SKM-1 treated with dmso at 0.1 percent for 144 hours (cell line): ENCODE measurements around the gene PCDHGA4.
"Not testable (repeated sequence)": the region's sequence is repeated elsewhere in the genome, so short reads cannot be mapped to it uniquely, and the experiment has no call there.

Source experiments
- DNase-seq: peaks from one replicate; lab custom pipeline; 2025; ENCODE audit not compliant: unreplicated experiment; lab: John Stamatoyannopoulos, UW

The PCDHGA4 gene

GRCh38 chr5:141346017-141346416 is 8.8 kb upstream of the PCDHGA4 start:
- DNase-seq, result not testable (repeated sequence)

GRCh38 chr5:141349917-141350619 is 4.8 kb upstream of the PCDHGA4 start, which contains the start of gene PCDHGB1:
PCDHGB1 (plus strand) TSS chr5:141350099; CDS start chr5:141350261, 162 bp downstream.
- DNase-seq, result peak; percentile 8

GRCh38 chr5:141351591-141351990 is 3.2 kb upstream of the PCDHGA4 start:
- DNase-seq, result no peak

- no peak for DNase-seq
Measured at GRCh38 chr5:141355641-141356040, 820 bp downstream of the PCDHGA4 start.

- no peak for DNase-seq
Measured at GRCh38 chr5:141356133-141356532, 1.3 kb downstream of the PCDHGA4 start.

GRCh38 chr5:141356950-141357349 is 2.1 kb downstream of the PCDHGA4 start:
- no peak for DNase-seq

GRCh38 chr5:141359790-141360426 is 5.1 kb downstream of the PCDHGA4 start, which contains the start of gene PCDHGB2:
PCDHGB2 (plus strand) TSS chr5:141359994; CDS start chr5:141360136, 142 bp downstream.
- DNase-seq, result no peak

- no peak for DNase-seq
Measured at GRCh38 chr5:141360685-141361084, 5.9 kb downstream of the PCDHGA4 start.

GRCh38 chr5:141362719-141363118 is 7.9 kb downstream of the PCDHGA4 start:
- DNase-seq, result no peak

- DNase-seq, result no peak
Measured at GRCh38 chr5:141363952-141364660, 9.3 kb downstream of the PCDHGA4 start, which contains the start of gene PCDHGA5. PCDHGA5 (plus strand) TSS chr5:141364162; CDS start chr5:141364331, 169 bp downstream.

- no peak for DNase-seq
Measured at GRCh38 chr5:141366016-141366896, 11.4 kb downstream of the PCDHGA4 start.

GRCh38 chr5:141369994-141370848 is 15.4 kb downstream of the PCDHGA4 start, which contains the start of gene PCDHGB3:
PCDHGB3 (plus strand) TSS chr5:141370242; CDS start chr5:141370395, 153 bp downstream.
- no peak for DNase-seq

GRCh38 chr5:141371572-141372475 is 17.0 kb downstream of the PCDHGA4 start:
- no peak for DNase-seq

GRCh38 chr5:141373673-141374317 is 19.0 kb downstream of the PCDHGA4 start, which contains the start of gene PCDHGA6:
PCDHGA6 (plus strand) TSS chr5:141373891; CDS start chr5:141374084, 193 bp downstream.
- no peak for DNase-seq

- no peak for DNase-seq
Measured at GRCh38 chr5:141374627-141375026, 19.8 kb downstream of the PCDHGA4 start.

GRCh38 chr5:141375444-141376155 is 20.8 kb downstream of the PCDHGA4 start:
- not testable (repeated sequence) for DNase-seq
